GM12891 (cell line): ENCODE data around the gene SGCE.

ENCODE experiments used
- POLR2A ChIP-seq: IDR thresholded peaks from 2 replicates; pipeline ENCODE4 v1.6.1; 2011; ENCODE audit warnings: low read depth, low read length, control low read depth
- POLR2AphosphoS5 ChIP-seq: IDR thresholded peaks from 2 replicates; pipeline ENCODE4 v1.6.1; 2011; ENCODE audit warnings: low read depth, low read length, control low read depth
- POU2F2 ChIP-seq: IDR thresholded peaks from 2 replicates; pipeline ENCODE4 v1.6.1; 2011; ENCODE audit warnings: low read depth, mild to moderate bottlenecking, control low read depth, low read length, moderate library complexity
- SPI1 ChIP-seq: IDR thresholded peaks from 2 replicates; pipeline ENCODE4 v1.6.1; 2011; ENCODE audit warnings: low read depth, low read length, control low read depth
- TAF1 ChIP-seq: IDR thresholded peaks from 2 replicates; pipeline ENCODE4 v1.6.1; 2011; ENCODE audit warnings: low read depth, low read length, control low read depth

DNA sequence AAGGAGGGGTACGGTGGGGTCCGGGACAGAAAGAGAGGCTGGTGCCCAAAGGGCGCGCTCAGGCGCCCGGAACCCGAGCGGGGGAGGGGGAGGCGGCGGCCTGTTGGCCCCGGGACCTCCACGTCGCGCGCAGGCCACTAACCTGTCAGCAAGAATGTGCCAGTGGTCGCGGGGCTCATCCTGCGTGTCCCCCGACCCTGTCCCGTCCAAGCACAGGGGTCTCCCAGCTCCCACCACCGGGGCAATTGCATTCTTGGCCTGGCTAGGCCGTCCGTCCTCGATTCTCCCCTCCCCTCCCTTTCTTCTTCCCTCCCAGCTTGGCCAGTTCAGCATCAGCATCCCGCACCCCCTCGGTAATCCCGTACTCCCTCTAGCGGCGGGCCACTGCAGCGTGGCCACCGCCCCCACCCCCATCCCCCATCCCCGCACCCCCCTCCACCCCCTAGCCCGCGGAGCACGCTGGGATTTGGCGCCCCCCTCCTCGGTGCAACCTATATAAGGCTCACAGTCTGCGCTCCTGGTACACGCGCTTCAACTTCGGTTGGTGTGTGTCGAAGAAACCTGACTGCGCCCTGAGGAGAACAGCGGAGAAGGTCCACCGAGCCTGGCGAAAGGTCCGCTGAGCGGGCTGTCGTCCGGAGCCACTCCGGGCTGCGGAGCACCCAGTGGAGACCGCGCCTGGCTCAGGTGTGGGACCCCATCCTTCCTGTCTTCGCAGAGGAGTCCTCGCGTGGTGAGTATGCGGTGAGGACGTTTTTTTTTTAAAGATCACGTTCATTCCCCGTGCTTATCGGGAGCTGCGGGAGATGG lies at the start of gene SGCE:
- peak; percentile 97 for TF ChIP-seq POLR2AphosphoS5
- peak; percentile 69; the same call in 1 of the 2 replicates for TF ChIP-seq POU2F2
- TF ChIP-seq POLR2A = peak; percentile 98
- TF ChIP-seq TAF1 = peak; percentile 45; the same call in 1 of the 2 replicates
- TF ChIP-seq SPI1 = no peak
